HFF-Myc (cell line): ENCODE data around the gene C10orf105.

ENCODE experiments used
- DNase-seq: peaks from one replicate; pipeline ENCODE4 v3.0.0-alpha.2; 2011; ENCODE audit warnings: low read depth; ENCODE audit errors: extremely low read depth
- H3K4me3 ChIP-seq: replicated peaks from 2 replicates; pipeline ENCODE4 v1.5.1; 2011; ENCODE audit warnings: low read depth, mild to moderate bottlenecking, control low read depth, low read length
- CTCF ChIP-seq: IDR thresholded peaks from 2 replicates; pipeline ENCODE4 v1.5.1; 2012; ENCODE audit warnings: mild to moderate bottlenecking, low read depth, low read length, control low read depth; ENCODE audit errors: missing control alignments

C10orf105 gene

GRCh38 chr10:71746344-71747037, 26.9 kb upstream of the C10orf105 start:
- no peak for DNase-seq
- no peak for TF ChIP-seq CTCF

GRCh38 chr10:71745664-71746250, 26.2 kb upstream of the C10orf105 start:
- H3K4me3 ChIP-seq = no peak overlapping the region
- TF ChIP-seq CTCF = no peak
- DNase-seq = no peak

More at GRCh38 chr10:71746344-71747037, 26.9 kb upstream of the C10orf105 start:
- no peak overlapping the region for H3K4me3 ChIP-seq

GRCh38 chr10:71744897-71745663, 25.5 kb upstream of the C10orf105 start:
- DNase-seq = no peak
- H3K4me3 ChIP-seq = no peak overlapping the region
- no peak for TF ChIP-seq CTCF

- H3K4me3 ChIP-seq = no peak overlapping the region
- TF ChIP-seq CTCF = no peak
- no peak for DNase-seq
Observed at GRCh38 chr10:71743866-71744265, 24.3 kb upstream of the C10orf105 start.

- no peak overlapping the region for H3K4me3 ChIP-seq
- DNase-seq = no peak
- no peak for TF ChIP-seq CTCF
Observed at GRCh38 chr10:71743089-71743838, 23.7 kb upstream of the C10orf105 start.

- no peak for DNase-seq
- no peak for TF ChIP-seq CTCF
- H3K4me3 ChIP-seq = no peak overlapping the region
Observed at GRCh38 chr10:71742301-71743088, 22.9 kb upstream of the C10orf105 start.
